Endothelial cell of umbilical vein (primary cell): ENCODE data around the gene SCN2B. TPM values are rescaled to one million over a fixed set of nuclear protein-coding genes. Genes with fewer than 3 reads are reported as not detected.

Experiments
- BruUV-seq: library from RNA; stranded (reverse); fragments of 400-500 nt; replicated peaks from 2 replicates; lab custom pipeline; 2021; lab: Mats Ljungman, UMichigan
- CTCF ChIA-PET: fragments of 300-600, 350-600 bp; sonication (Branson Sonifier 250); formaldehyde crosslinking; loops from one replicate; lab custom pipeline; 2021; ENCODE audit warnings: antibody characterized with exemption, inconsistent platforms; lab: Charles Lee
- POLR2A ChIA-PET: fragments of 300-600, 350-600 bp; sonication (Branson Sonifier 250); formaldehyde crosslinking; loops from one replicate; lab custom pipeline; 2021; ENCODE audit warnings: antibody characterized with exemption, inconsistent platforms; lab: Charles Lee
- DNase-seq: peaks from one replicate; pipeline ENCODE4 v3.0.0-alpha.2; 2011; ENCODE audit warnings: low read depth, low spot score
- FAIRE-seq: peaks from 2 replicates; lab custom pipeline; 2011; peaks lifted over from hg19 to GRCh38; lab: Jason Lieb, UNC
- H2AFZ ChIP-seq: 2 replicates; pipeline ENCODE4 v1.6.0; 2012; ENCODE audit warnings: low read depth, low read length, control low read depth, inconsistent platforms
- H3K27ac ChIP-seq: 2 replicates; pipeline ENCODE4 v1.5.1; 2011; ENCODE audit warnings: low read depth, mild to moderate bottlenecking, control low read depth, low read length, moderate library complexity; ENCODE audit not compliant: insufficient read depth
- H3K27me3 ChIP-seq, 2 experiments: 2 replicates each; pipeline versions ENCODE4 v1.6.0 to v1.6.1; 2011; ENCODE audit warnings: low read length in 2 of 2, mixed read lengths in 1 of 2; ENCODE audit not compliant: control insufficient read depth in 2 of 2, insufficient read depth in 2 of 2
- H3K36me3 ChIP-seq, 2 experiments: 2 replicates in 1 of 2; 3 replicates in 1 of 2; pipeline ENCODE4 v1.5.1; 2011; ENCODE audit warnings: low read length in 2 of 2, mild to moderate bottlenecking in 1 of 2, moderate library complexity in 1 of 2; ENCODE audit not compliant: control insufficient read depth in 2 of 2, insufficient read depth in 2 of 2; ENCODE audit errors: extremely low read depth in 1 of 2
- H3K4me1 ChIP-seq: 3 replicates; pipeline ENCODE4 v1.5.1; 2011; ENCODE audit warnings: mild to moderate bottlenecking, low read length; ENCODE audit not compliant: control insufficient read depth, insufficient read depth; ENCODE audit errors: extremely low read depth
- H3K4me2 ChIP-seq: 2 replicates; pipeline ENCODE4 v1.6.1; 2011; ENCODE audit warnings: low read length, control low read depth, mixed read lengths; ENCODE audit not compliant: insufficient read depth
- H3K4me3 ChIP-seq, 3 experiments: fragments of 200-600 bp in 1 of 3; sonication (generic), shearing (Covaris generic) in 1 of 3; replicated peaks in 1 of 3; 2 replicates each; pipeline ENCODE4 v1.5.1; 2011 to 2016; ENCODE audit warnings: control low read depth in 3 of 3, low read length in 3 of 3, mild to moderate bottlenecking in 2 of 3, inconsistent platforms in 1 of 3, low read depth in 1 of 3, moderate library complexity in 1 of 3; ENCODE audit not compliant: insufficient read depth in 1 of 3
- H3K79me2 ChIP-seq: 2 replicates; pipeline ENCODE4 v1.6.0; 2012; ENCODE audit warnings: low read length, inconsistent platforms; ENCODE audit not compliant: control insufficient read depth, insufficient read depth
- H3K9ac ChIP-seq: replicated peaks from 2 replicates; pipeline ENCODE3; 2011; ENCODE audit warnings: low read length, control low read depth; ENCODE audit not compliant: insufficient read depth; ENCODE audit errors: extremely low read depth
- H3K9me1 ChIP-seq: replicated peaks from 3 replicates; pipeline ENCODE4 v1.6.0; 2011; ENCODE audit warnings: mild to moderate bottlenecking, low read length; ENCODE audit not compliant: control insufficient read depth, insufficient read depth; ENCODE audit errors: extremely low read depth
- H3K9me3 ChIP-seq: replicated peaks from 2 replicates; pipeline ENCODE4 v1.5.1; 2012; ENCODE audit warnings: low read length, inconsistent platforms; ENCODE audit not compliant: control insufficient read depth, insufficient read depth
- H4K20me1 ChIP-seq: replicated peaks from 2 replicates; pipeline ENCODE3; 2011; ENCODE audit warnings: mild to moderate bottlenecking, low read length; ENCODE audit not compliant: control insufficient read depth, insufficient read depth; ENCODE audit errors: extremely low read depth
- CTCF ChIP-seq, 2 donors: IDR thresholded peaks; 1 replicate in 1 of 2; 2 replicates in 1 of 2; pipeline ENCODE4 v1.5.1; 2011; ENCODE audit warnings: low read length in 2 of 2, mild to moderate bottlenecking in 2 of 2, moderate library complexity in 2 of 2, control low read depth in 1 of 2, inconsistent platforms in 1 of 2, low read depth in 1 of 2; ENCODE audit not compliant: insufficient read depth in 1 of 2; ENCODE audit errors: extremely low read depth in 1 of 2
- EZH2 ChIP-seq: IDR thresholded peaks from 2 replicates; pipeline ENCODE4 v1.6.1; 2012; ENCODE audit warnings: borderline replicate concordance, low read depth, mild to moderate bottlenecking, moderate library complexity, low read length, inconsistent platforms; ENCODE audit not compliant: severe bottlenecking
- FOS ChIP-seq: IDR thresholded peaks from 2 replicates; pipeline ENCODE4 v1.6.1; 2011; ENCODE audit warnings: mild to moderate bottlenecking, low read length, moderate library complexity, borderline replicate concordance; ENCODE audit not compliant: insufficient read depth
- GATA2 ChIP-seq: IDR thresholded peaks from 2 replicates; pipeline ENCODE4 v1.7.0; 2011; ENCODE audit warnings: low read depth, mild to moderate bottlenecking, moderate library complexity, mixed read lengths, low read length; ENCODE audit not compliant: insufficient read length, insufficient read depth
- JUN ChIP-seq: IDR thresholded peaks from 2 replicates; pipeline ENCODE4 v1.6.1; 2011; ENCODE audit warnings: borderline replicate concordance, low read depth; ENCODE audit not compliant: insufficient read length, insufficient read depth
- MYC ChIP-seq: IDR thresholded peaks from one replicate; pipeline ENCODE4 v1.6.1; 2011; ENCODE audit warnings: mild to moderate bottlenecking, low read depth, low read length
- POLR2A ChIP-seq: IDR thresholded peaks from 2 replicates; pipeline ENCODE4 v1.6.1; 2012; ENCODE audit warnings: low read depth, mild to moderate bottlenecking, control low read depth, low read length
- POLR2AphosphoS5 ChIP-seq: IDR thresholded peaks from 2 replicates; pipeline ENCODE4 v1.6.1; 2012; ENCODE audit warnings: low read depth, mild to moderate bottlenecking, control low read depth, low read length, moderate library complexity; ENCODE audit not compliant: insufficient read depth
- dilution Hi-C: fragments of 300-500 bp; cut with MboI; formaldehyde crosslinking; loops from one replicate; pipeline ENCODE4 v1.15.0; 2019; ENCODE audit warnings: low sequenced_read_pairs; ENCODE audit not compliant: extremely low pct_ligation_motif_present
- intact Hi-C: fragments of 100-400 bp; cut with micrococcal nuclease; formaldehyde crosslinking; loops from one replicate; pipeline ENCODE4 v1.10.0; 2022
- polyA plus RNA-seq, 4 experiments: library from polyadenylated mRNA; depleted of rRNA in 3 of 4; stranded (reverse) in 3 of 4; unstranded in 1 of 4; fragments of >200 nt; gene quantifications; 2 replicates each; pipeline versions ENCODE4 v1.2.1 to v1.2.3, GENCODE V29; 2011 to 2012; ENCODE audit warnings: missing spikeins in 1 of 4
- total RNA-seq: library from RNA; stranded (reverse); gene quantifications from 2 replicates; pipeline ENCODE4 v1.2.3, GENCODE V29; 2021
- TF ChIP-seq, protein P1 (sequence below): IDR thresholded peaks from 2 replicates; pipeline ENCODE4 v1.6.1; 2011; ENCODE audit not compliant: insufficient read depth, insufficient read length

SCN2B gene
- total and polyA plus RNA-seq, 2 donors (not counting 3 experiments of a cell fraction or from before 2014, with no cell fraction given): not detected

- CTCF ChIA-PET: interaction anchor here (1.4 to 1.8 kb wide), 2 partner anchors 8 to 35 kb away, joined by 6 to 7 read pairs; no protein-coding TSS in a partner anchor
- H3K9me1 ChIP-seq: no peaks in the 10 kb centered on the region
- intact Hi-C loops (no loop called here), dilution Hi-C loops (no loop called here)
- BruUV-seq: no TSS peak
- no peak overlapping the region for H2AFZ ChIP-seq
- H3K4me2 ChIP-seq: no peak overlapping the region
- FAIRE-seq: no peak
- H4K20me1 ChIP-seq: no peaks in the 10 kb centered on the region
- POLR2A ChIA-PET: no interaction called here
- DNase-seq: no peak
- no peak overlapping the region for H3K27ac ChIP-seq
- H3K27me3 ChIP-seq: peaks cover 11 to 25% of the 10 kb centered on the region in 2 experiments
- no peaks in the 10 kb centered on the region for H3K4me1 ChIP-seq
- no peaks in the 10 kb centered on the region for H3K9me3 ChIP-seq
- TF ChIP-seq POLR2A (no peak), FOS (no peak), GATA2 (no peak), MYC (no peak), CTCF (IDR thresholded peaks at IDR 0.05; ENCODE audit: extremely low read depth in 1 of 2, insufficient read depth in 1 of 2, low read depth in 1 of 2, low read length in 2 of 2) (no peak), JUN (no peak), POLR2AphosphoS5 (no peak), EZH2 (no peak)
- TF ChIP-seq, protein P1, sequence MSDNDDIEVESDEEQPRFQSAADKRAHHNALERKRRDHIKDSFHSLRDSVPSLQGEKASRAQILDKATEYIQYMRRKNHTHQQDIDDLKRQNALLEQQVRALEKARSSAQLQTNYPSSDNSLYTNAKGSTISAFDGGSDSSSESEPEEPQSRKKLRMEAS: no peak
- no peaks in the 10 kb centered on the region for H3K79me2 ChIP-seq
- no peak overlapping the region for H3K4me3 ChIP-seq
- no peaks in the 10 kb centered on the region for H3K36me3 ChIP-seq
- H3K9ac ChIP-seq: no peak overlapping the region
Measured at GRCh38 chr11:118163494-118163893, 12.9 kb downstream of the SCN2B start.
